A673 (cell line): ENCODE results near the gene CPNE9. TPM values are rescaled to one million over a fixed set of nuclear protein-coding genes. Genes with fewer than 3 reads are reported as not detected.

Source experiments
- BruUV-seq: library from RNA; stranded (reverse); fragments of 400-500 nt; replicated peaks from 2 replicates; lab custom pipeline; 2021; lab: Mats Ljungman, UMichigan
- CTCF ChIA-PET: fragments of 300-600 bp; sonication (Branson Sonifier 250); formaldehyde crosslinking; loops from one replicate; lab custom pipeline; 2022; ENCODE audit warnings: antibody characterized with exemption; lab: Charles Lee
- POLR2A ChIA-PET: fragments of 300-600 bp; sonication (Branson Sonifier 250); formaldehyde crosslinking; loops from one replicate; lab custom pipeline; 2022; ENCODE audit warnings: antibody characterized with exemption; ENCODE audit not compliant: low non-redundant PET; lab: Charles Lee
- DNase-seq: peaks from one replicate; pipeline ENCODE4 v3.0.0-alpha.2; 2015; ENCODE audit warnings: low spot score
- H3K27ac ChIP-seq: fragments of 200-600 bp; sonication (generic); 2 replicates; pipeline ENCODE4 v1.5.1; 2016; ENCODE audit warnings: mixed run types, low read depth, mild to moderate bottlenecking, mixed read lengths, antibody characterized with exemption, low read length; ENCODE audit not compliant: poor library complexity, severe bottlenecking
- H3K27me3 ChIP-seq: fragments of 200-600 bp; sonication (generic); replicated peaks from 2 replicates; pipeline ENCODE4 v1.6.1; 2017; ENCODE audit warnings: mixed run types, low read depth, mild to moderate bottlenecking, mixed read lengths, antibody characterized with exemption, low read length; ENCODE audit not compliant: insufficient read depth, poor library complexity
- H3K36me3 ChIP-seq: fragments of 200-600 bp; sonication (generic); 2 replicates; pipeline ENCODE4 v1.6.1; 2016; ENCODE audit warnings: mixed run types, mild to moderate bottlenecking, mixed read lengths, antibody characterized with exemption, low read length; ENCODE audit not compliant: insufficient read depth, poor library complexity, severe bottlenecking
- H3K4me1 ChIP-seq: fragments of 200-600 bp; sonication (generic); 2 replicates; pipeline ENCODE4 v1.6.1; 2017; ENCODE audit warnings: mixed run types, mild to moderate bottlenecking, mixed read lengths, antibody characterized with exemption, low read length; ENCODE audit not compliant: insufficient read depth, poor library complexity, severe bottlenecking
- H3K4me3 ChIP-seq: fragments of 200-600 bp; sonication (generic); 2 replicates; pipeline ENCODE4 v1.5.1; 2016; ENCODE audit warnings: low read depth, mixed run types, mild to moderate bottlenecking, mixed read lengths, low read length; ENCODE audit not compliant: poor library complexity, severe bottlenecking
- H3K9me3 ChIP-seq: fragments of 200-600 bp; sonication (generic); 2 replicates; pipeline ENCODE4 v1.6.1; 2016; ENCODE audit warnings: mixed run types, low read depth, mild to moderate bottlenecking, mixed read lengths, antibody characterized with exemption, low read length; ENCODE audit not compliant: poor library complexity, severe bottlenecking
- EZH2 ChIP-seq: fragments of 200-600 bp; sonication (generic); IDR thresholded peaks from 2 replicates; pipeline ENCODE4 v1.6.1; 2017; ENCODE audit warnings: borderline replicate concordance, low read depth, mild to moderate bottlenecking, mixed read lengths, antibody characterized with exemption, low read length; ENCODE audit not compliant: poor library complexity, severe bottlenecking
- intact Hi-C: fragments of 100-400 bp; cut with micrococcal nuclease; formaldehyde crosslinking; loops from one replicate; pipeline ENCODE4 v1.10.0; 2022; ENCODE audit not compliant: unreplicated experiment
- total RNA-seq: library from RNA; stranded (reverse); gene quantifications from 2 replicates; pipeline ENCODE4 v1.2.3, GENCODE V29; 2021
- TF ChIP-seq, protein P1 (sequence below): fragments of 300-800, 200-600 bp; sonication (generic); conservative IDR thresholded peaks from 2 replicates; pipeline ENCODE4 v1.5.1; 2017; ENCODE audit warnings: low read depth, mild to moderate bottlenecking, antibody characterized with exemption, low read length, moderate library complexity, mixed read lengths

Gene CPNE9
- total RNA-seq, 1 experiment from 2014 or later, result not detected

DNA sequence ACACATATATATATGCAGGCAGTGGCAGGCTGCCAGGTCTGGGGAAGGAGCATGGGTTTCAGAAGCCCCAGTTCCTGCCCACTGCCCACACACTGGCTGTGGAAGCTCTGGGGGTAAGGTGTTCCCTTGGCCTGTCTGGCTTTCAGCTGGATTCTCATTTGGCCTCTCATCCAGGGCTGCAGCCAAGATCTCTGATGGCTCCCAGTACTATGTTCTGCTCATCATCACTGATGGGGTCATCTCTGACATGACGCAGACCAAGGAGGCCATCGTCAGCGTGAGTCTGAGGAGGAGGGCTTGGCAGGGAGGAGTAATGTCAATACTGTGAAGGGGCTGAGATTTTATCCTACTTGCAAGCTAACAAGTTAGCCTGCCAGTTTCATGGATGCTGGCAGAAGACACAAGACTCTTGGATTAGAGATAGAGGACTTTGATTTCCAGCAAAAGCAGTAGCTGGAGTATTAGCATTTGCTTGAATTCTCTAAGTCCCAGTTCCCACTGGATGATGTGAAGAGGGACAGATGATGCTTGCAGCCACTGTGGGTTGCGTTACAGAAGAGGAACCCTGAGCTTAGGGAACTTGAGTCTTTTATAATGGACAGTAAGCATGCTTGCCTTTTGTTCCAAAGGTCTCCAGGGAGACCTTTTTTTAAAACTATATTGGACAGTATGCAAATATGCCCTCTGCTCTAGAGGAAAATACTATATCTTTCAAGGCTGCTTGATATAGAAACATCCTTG is 22.3 kb downstream of the CPNE9 start:
- no peaks in the 10 kb centered on the region for H3K36me3 ChIP-seq
- DNase-seq, result no peak
- no peak overlapping the region for H3K27ac ChIP-seq
- CTCF ChIA-PET, result no interaction called here
- peaks cover 1% of the 10 kb centered on the region for H3K27me3 ChIP-seq
- no peaks in the 10 kb centered on the region for H3K9me3 ChIP-seq
- POLR2A ChIA-PET, result no interaction called here
- H3K4me1 ChIP-seq, result no peaks in the 10 kb centered on the region
- H3K4me3 ChIP-seq, result no peak overlapping the region
- TF ChIP-seq, protein P1, sequence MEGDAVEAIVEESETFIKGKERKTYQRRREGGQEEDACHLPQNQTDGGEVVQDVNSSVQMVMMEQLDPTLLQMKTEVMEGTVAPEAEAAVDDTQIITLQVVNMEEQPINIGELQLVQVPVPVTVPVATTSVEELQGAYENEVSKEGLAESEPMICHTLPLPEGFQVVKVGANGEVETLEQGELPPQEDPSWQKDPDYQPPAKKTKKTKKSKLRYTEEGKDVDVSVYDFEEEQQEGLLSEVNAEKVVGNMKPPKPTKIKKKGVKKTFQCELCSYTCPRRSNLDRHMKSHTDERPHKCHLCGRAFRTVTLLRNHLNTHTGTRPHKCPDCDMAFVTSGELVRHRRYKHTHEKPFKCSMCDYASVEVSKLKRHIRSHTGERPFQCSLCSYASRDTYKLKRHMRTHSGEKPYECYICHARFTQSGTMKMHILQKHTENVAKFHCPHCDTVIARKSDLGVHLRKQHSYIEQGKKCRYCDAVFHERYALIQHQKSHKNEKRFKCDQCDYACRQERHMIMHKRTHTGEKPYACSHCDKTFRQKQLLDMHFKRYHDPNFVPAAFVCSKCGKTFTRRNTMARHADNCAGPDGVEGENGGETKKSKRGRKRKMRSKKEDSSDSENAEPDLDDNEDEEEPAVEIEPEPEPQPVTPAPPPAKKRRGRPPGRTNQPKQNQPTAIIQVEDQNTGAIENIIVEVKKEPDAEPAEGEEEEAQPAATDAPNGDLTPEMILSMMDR, result no peak
- TF ChIP-seq EZH2, result no peak
- BruUV-seq, result no TSS peak
- intact Hi-C loops, result no loop called here

DNA sequence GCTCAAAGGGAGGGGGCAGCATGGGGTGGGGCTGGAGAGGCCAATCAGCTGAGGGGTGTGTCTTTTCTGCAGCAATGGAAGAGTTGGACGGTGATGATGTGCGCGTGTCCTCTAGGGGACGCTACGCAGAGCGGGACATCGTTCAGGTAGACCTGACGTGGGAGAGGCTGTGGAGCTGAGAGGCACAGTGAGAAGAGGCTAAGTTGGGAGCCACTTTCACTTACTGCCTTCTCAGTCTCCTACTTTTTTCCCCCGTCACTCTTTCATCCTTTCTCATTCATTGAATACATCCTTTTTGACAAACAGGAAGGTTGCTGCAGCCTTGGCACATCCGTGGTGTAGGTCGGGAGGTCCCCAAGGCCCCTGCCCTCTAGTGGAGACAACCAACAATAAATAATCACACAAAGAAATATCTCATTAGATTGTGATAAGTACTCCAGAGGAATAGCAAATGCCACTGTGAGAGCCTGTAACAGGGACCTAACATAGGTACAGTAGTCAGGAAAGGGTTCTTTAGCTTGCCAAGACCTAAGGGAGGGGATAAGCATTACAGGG is 23.5 kb downstream of the CPNE9 start:
- CTCF ChIA-PET, result interaction anchor here (0.5 to 1.3 kb wide), 2 partner anchors 22 to 159 kb away, joined by 3 to 5 read pairs; no protein-coding TSS in a partner anchor
- no peak overlapping the region for H3K27ac ChIP-seq
- no peak overlapping the region for H3K4me3 ChIP-seq
- no peaks in the 10 kb centered on the region for H3K36me3 ChIP-seq
- H3K27me3 ChIP-seq, result no peaks in the 10 kb centered on the region
- intact Hi-C loops, result no loop called here
- POLR2A ChIA-PET, result no interaction called here
- TF ChIP-seq, protein P1, result 0 out of 2 replicates have a peak, but pooled peaks have one; percentile 41
- no peak for TF ChIP-seq EZH2
- H3K9me3 ChIP-seq, result no peaks in the 10 kb centered on the region
- BruUV-seq, result no TSS peak
- peak; percentile 53 for DNase-seq
- H3K4me1 ChIP-seq, result no peaks in the 10 kb centered on the region

GRCh38 chr3:9727743-9728142 is 24.1 kb downstream of the CPNE9 start:
- Histone ChIP-seq H3K27me3 (no peaks in the 10 kb centered on the region), H3K36me3 (no peaks in the 10 kb centered on the region), H3K9me3 (no peaks in the 10 kb centered on the region), H3K4me1 (peaks cover 5% of the 10 kb centered on the region), H3K4me3 (no peak overlapping the region), H3K27ac (no peak overlapping the region)
- intact Hi-C loops, result no loop called here
- no TSS peak for BruUV-seq
- no peak for DNase-seq
- no peak for TF ChIP-seq EZH2
- TF ChIP-seq, protein P1, result no peak
- POLR2A ChIA-PET, result no interaction called here
- CTCF ChIA-PET, result interaction anchor here (1.3 kb wide), 1 partner anchor 22 kb away, joined by 3 read pairs; no protein-coding TSS in a partner anchor
